K562 (cell line): ENCODE data around the gene ZNF106. TPM values are rescaled to one million over a fixed set of nuclear protein-coding genes. Genes with fewer than 3 reads are reported as not detected.

Experiments used
- GABPB1 ChIP-seq: sonication (generic); formaldehyde crosslinking; IDR thresholded peaks from 2 replicates; pipeline ENCODE4 v1.8.0; 2022; ENCODE audit warnings: mild to moderate bottlenecking, missing genetic modification reagents
- HNRNPK ChIP-seq: fragments of 200-400 bp; formaldehyde crosslinking; IDR thresholded peaks from one replicate; pipeline ENCODE4 v1.6.1; 2018; ENCODE audit warnings: mild to moderate bottlenecking, low read depth, low read length; ENCODE audit not compliant: poor library complexity, severe bottlenecking
- ZNF354B ChIP-seq: fragments of 250-450 bp; sonication (Bioruptor Pico); IDR thresholded peaks from 2 replicates; pipeline ENCODE4 v1.4.0; 2020
- ZNF75A ChIP-seq: fragments of 450-650 bp; formaldehyde crosslinking; IDR thresholded peaks from 2 replicates; pipeline ENCODE4 v1.4.0; 2020; ENCODE audit warnings: mild to moderate bottlenecking
- polyA plus RNA-seq, 8 experiments: library from polyadenylated mRNA; depleted of rRNA in 4 of 8; stranded (reverse) in 5 of 8; unstranded in 3 of 8; fragments of >200 nt; fragmentation: Nextera tagmentation in 2 of 8; fragmentation: Illumina TruSeq in 1 of 8; extraction: Ambion mirVana in 2 of 8; extraction: Trizol in 1 of 8; gene quantifications; 2 replicates each; pipeline versions ENCODE4 v1.2.1 to v1.2.3, GENCODE V29; 2011 to 2014; ENCODE audit warnings: inconsistent platforms in 1 of 8, missing spikeins in 1 of 8
- total RNA-seq, 7 experiments: library from RNA; depleted of rRNA in 6 of 7; stranded (reverse); fragments of >200 nt in 6 of 7; fragmentation: Illumina TruSeq in 2 of 7; extraction: Trizol in 2 of 7; gene quantifications; 2 replicates each; pipeline versions ENCODE4 v1.2.1 to v1.2.3, GENCODE V29; 2011 to 2021; ENCODE audit warnings: low replicate concordance in 1 of 7
- TF ChIP-seq, protein P1 (sequence below), 2 experiments: fragments of 450-650 bp; IDR thresholded peaks; 2 replicates each; pipeline ENCODE4 v1.6.1; 2016
- TF ChIP-seq, protein P2 (sequence below), 2 experiments: fragments of 450-650 bp in 1 of 2; sonication (generic) in 1 of 2; formaldehyde crosslinking in 1 of 2; IDR thresholded peaks in 1 of 2; conservative IDR thresholded peaks in 1 of 2; 2 replicates each; pipeline versions ENCODE4 v1.6.1 to v1.8.1; 2016 to 2023; ENCODE audit warnings: mild to moderate bottlenecking in 2 of 2, moderate library complexity in 2 of 2, inconsistent platforms in 1 of 2, missing genetic modification reagents in 1 of 2
- TF ChIP-seq, protein P3 (sequence below), 2 experiments: fragments of 450-650 bp; formaldehyde crosslinking in 1 of 2; IDR thresholded peaks; 2 replicates each; pipeline versions ENCODE4 v1.4.0 to v1.6.1; 2014 to 2020; ENCODE audit warnings: mild to moderate bottlenecking in 2 of 2, borderline replicate concordance in 1 of 2, low read depth in 1 of 2
- TF ChIP-seq, protein P4 (sequence below): sonication (generic); formaldehyde crosslinking; IDR thresholded peaks from 2 replicates; pipeline ENCODE4 v1.8.1; 2023; ENCODE audit warnings: mild to moderate bottlenecking, missing genetic modification reagents
- TF ChIP-seq, protein P5 (sequence below): fragments of 250-450 bp; sonication (Bioruptor Pico); IDR thresholded peaks from 2 replicates; pipeline ENCODE4 v1.8.0; 2021; ENCODE audit warnings: borderline replicate concordance, mild to moderate bottlenecking, moderate library complexity; ENCODE audit not compliant: poor library complexity, severe bottlenecking

The ZNF106 gene
- total and polyA plus RNA-seq, 9 of the 15 experiments (the other 6 are each of a cell fraction or from before 2014, with no cell fraction given), result 14.4 to 55.3 (median 33.7) TPM

DNA sequence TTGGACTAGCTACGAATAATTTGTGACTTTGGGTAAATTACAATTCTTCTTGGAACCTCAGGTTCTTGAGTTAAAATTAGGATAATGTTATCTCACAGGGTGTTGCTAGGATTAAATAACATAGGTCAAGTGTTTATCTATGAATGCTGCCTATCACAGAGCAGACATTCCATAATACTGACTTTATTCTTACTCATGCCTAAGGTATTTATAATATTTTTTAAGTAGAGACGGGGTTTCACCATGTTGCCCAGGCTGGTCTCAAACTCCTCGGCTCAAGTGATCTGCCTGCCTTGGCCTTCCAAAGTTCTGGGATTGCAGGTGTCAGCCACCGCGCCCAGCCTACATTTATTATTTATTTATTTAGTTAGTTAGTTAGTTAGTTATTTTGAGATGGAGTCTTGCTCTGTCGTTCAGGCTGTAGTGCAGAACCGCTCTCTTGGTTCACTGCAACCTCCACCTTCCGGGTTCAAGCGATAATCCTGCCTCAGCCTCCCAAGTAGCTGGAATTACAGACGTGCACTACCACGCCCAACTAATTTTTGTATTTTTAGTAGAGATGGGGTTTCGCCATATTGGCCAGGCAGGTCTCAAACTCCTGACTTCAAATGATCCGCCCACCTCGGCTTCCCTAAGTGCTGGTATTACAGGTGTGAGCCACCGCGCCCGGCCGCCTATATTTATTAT is 741 bp upstream of the ZNF106 start (continued):
- TF ChIP-seq, protein P1, sequence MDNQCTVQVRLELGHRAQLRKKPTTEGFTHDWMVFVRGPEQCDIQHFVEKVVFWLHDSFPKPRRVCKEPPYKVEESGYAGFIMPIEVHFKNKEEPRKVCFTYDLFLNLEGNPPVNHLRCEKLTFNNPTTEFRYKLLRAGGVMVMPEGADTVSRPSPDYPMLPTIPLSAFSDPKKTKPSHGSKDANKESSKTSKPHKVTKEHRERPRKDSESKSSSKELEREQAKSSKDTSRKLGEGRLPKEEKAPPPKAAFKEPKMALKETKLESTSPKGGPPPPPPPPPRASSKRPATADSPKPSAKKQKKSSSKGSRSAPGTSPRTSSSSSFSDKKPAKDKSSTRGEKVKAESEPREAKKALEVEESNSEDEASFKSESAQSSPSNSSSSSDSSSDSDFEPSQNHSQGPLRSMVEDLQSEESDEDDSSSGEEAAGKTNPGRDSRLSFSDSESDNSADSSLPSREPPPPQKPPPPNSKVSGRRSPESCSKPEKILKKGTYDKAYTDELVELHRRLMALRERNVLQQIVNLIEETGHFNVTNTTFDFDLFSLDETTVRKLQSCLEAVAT (IDR thresholded peaks at IDR 0.05), result peak in 1 of 2 experiments; percentile 79; a peak in 2 of 4 replicates
- no peak for TF ChIP-seq ZNF75A (CRISPR knock-in tag)
- TF ChIP-seq GABPB1 (CRISPR knock-in tag), result no peak
- no peak for TF ChIP-seq ZNF354B (CRISPR knock-in tag)
- TF ChIP-seq, protein P2, sequence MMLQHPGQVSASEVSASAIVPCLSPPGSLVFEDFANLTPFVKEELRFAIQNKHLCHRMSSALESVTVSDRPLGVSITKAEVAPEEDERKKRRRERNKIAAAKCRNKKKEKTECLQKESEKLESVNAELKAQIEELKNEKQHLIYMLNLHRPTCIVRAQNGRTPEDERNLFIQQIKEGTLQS (IDR thresholded peaks at IDR 0.05), result no peak
- TF ChIP-seq, protein P2 (CRISPR knock-in tag; conservative IDR thresholded peaks at IDR 0.05), result no peak
- TF ChIP-seq, protein P3, sequence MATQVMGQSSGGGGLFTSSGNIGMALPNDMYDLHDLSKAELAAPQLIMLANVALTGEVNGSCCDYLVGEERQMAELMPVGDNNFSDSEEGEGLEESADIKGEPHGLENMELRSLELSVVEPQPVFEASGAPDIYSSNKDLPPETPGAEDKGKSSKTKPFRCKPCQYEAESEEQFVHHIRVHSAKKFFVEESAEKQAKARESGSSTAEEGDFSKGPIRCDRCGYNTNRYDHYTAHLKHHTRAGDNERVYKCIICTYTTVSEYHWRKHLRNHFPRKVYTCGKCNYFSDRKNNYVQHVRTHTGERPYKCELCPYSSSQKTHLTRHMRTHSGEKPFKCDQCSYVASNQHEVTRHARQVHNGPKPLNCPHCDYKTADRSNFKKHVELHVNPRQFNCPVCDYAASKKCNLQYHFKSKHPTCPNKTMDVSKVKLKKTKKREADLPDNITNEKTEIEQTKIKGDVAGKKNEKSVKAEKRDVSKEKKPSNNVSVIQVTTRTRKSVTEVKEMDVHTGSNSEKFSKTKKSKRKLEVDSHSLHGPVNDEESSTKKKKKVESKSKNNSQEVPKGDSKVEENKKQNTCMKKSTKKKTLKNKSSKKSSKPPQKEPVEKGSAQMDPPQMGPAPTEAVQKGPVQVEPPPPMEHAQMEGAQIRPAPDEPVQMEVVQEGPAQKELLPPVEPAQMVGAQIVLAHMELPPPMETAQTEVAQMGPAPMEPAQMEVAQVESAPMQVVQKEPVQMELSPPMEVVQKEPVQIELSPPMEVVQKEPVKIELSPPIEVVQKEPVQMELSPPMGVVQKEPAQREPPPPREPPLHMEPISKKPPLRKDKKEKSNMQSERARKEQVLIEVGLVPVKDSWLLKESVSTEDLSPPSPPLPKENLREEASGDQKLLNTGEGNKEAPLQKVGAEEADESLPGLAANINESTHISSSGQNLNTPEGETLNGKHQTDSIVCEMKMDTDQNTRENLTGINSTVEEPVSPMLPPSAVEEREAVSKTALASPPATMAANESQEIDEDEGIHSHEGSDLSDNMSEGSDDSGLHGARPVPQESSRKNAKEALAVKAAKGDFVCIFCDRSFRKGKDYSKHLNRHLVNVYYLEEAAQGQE (IDR thresholded peaks at IDR 0.05; ENCODE audit: borderline replicate concordance), result no peak
- TF ChIP-seq, protein P3 (CRISPR knock-in tag; IDR thresholded peaks at IDR 0.05; ENCODE audit: low read depth), result no peak
- no peak for TF ChIP-seq HNRNPK
- TF ChIP-seq, protein P4, sequence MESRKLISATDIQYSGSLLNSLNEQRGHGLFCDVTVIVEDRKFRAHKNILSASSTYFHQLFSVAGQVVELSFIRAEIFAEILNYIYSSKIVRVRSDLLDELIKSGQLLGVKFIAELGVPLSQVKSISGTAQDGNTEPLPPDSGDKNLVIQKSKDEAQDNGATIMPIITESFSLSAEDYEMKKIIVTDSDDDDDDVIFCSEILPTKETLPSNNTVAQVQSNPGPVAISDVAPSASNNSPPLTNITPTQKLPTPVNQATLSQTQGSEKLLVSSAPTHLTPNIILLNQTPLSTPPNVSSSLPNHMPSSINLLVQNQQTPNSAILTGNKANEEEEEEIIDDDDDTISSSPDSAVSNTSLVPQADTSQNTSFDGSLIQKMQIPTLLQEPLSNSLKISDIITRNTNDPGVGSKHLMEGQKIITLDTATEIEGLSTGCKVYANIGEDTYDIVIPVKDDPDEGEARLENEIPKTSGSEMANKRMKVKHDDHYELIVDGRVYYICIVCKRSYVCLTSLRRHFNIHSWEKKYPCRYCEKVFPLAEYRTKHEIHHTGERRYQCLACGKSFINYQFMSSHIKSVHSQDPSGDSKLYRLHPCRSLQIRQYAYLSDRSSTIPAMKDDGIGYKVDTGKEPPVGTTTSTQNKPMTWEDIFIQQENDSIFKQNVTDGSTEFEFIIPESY (CRISPR knock-in tag), result peak; percentile 13; the same call in 1 of the 2 replicates
- TF ChIP-seq, protein P5, sequence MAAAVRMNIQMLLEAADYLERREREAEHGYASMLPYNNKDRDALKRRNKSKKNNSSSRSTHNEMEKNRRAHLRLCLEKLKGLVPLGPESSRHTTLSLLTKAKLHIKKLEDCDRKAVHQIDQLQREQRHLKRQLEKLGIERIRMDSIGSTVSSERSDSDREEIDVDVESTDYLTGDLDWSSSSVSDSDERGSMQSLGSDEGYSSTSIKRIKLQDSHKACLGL (CRISPR knock-in tag), result no peak
